Measurements from ENCODE around the gene ZNF432.

Gene ZNF432

DNA sequence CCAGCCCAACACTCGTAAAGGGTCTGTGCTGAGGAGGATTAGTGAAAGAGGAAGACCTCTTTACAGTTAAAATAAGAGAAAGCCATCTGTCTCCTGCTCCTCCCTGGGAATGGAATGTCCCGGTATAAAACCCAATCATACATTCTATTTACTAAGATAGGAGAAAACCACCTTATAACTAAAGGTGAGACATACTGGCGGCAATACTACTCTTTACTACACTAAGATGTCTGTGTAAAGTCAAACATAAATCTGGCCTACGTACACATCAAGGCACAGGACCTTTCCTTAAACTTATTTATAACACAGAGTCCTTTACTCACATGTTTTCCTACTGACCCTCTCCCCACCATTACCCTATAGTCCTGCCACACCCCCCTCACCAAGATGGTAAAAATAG lies 65.3 kb downstream of the ZNF432 start:
- Mint-ChIP-seq H3K27me3 (no peaks in the 10 kb centered on the region), H3K36me3 (ENCODE audit: low read depth) (peaks cover 84% of the 10 kb centered on the region), H3K9me3 (peaks cover 76% of the 10 kb centered on the region), H3K27ac (no peak overlapping the region), H3K4me3 (no peak overlapping the region), H3K4me1 (ENCODE audit: low read depth) (peaks cover 6% of the 10 kb centered on the region)
- intact Hi-C loops (cut with micrococcal nuclease): no loop called here

All from dendritic cell treated with granulocyte-macrophage colony-stimulating factor and Interleukin-4, amounts not matched to agents 40 ng/mL and 50 ng/mL, for 4 days (primary cell).